Stimulated activated CD8-positive, alpha-beta memory T cell treated with anti-CD3 and anti-CD28 coated beads, Interleukin-4, amount 100 ng/mL, for 1 hour (primary cell): ENCODE data around the gene FGF1.
"Not testable (repeated sequence)": the region's sequence is repeated elsewhere in the genome, so short reads cannot be mapped to it uniquely, and the experiment has no call there.

Experiments
- DNase-seq, 2 donors: peaks; one replicate each; pipeline ENCODE4 v3.0.0-alpha.2; 2020; ENCODE audit warnings: low read depth in 2 of 2, low spot score in 1 of 2

The FGF1 gene

GRCh38 chr5:142671266-142671665 lies 14.6 kb downstream of the FGF1 start:
- no peak for DNase-seq

GRCh38 chr5:142670804-142671203 lies 15.1 kb downstream of the FGF1 start:
- no peak for DNase-seq

- no peak for DNase-seq
These were observed 16.4 kb downstream of the FGF1 start for GRCh38 chr5:142669477-142669876.

GRCh38 chr5:142668336-142668735 lies 17.6 kb downstream of the FGF1 start:
- no peak for DNase-seq

- no peak for DNase-seq
These were observed 18.1 kb downstream of the FGF1 start for GRCh38 chr5:142667831-142668230.

- DNase-seq, result no peak
These were observed 21.3 kb downstream of the FGF1 start for GRCh38 chr5:142664636-142665035.

- DNase-seq, result no peak
These were observed 21.8 kb downstream of the FGF1 start for GRCh38 chr5:142664067-142664466.

GRCh38 chr5:142663246-142663645 lies 22.6 kb downstream of the FGF1 start:
- DNase-seq, result no peak

- DNase-seq, result no peak
These were observed 23.9 kb downstream of the FGF1 start for GRCh38 chr5:142661957-142662356.

GRCh38 chr5:142661143-142661542 lies 24.7 kb downstream of the FGF1 start:
- no peak for DNase-seq

- DNase-seq, result no peak
These were observed 25.2 kb downstream of the FGF1 start for GRCh38 chr5:142660731-142661130.

- no peak for DNase-seq
These were observed 25.7 kb downstream of the FGF1 start for GRCh38 chr5:142660196-142660595.

- no peak for DNase-seq
These were observed 26.5 kb downstream of the FGF1 start for GRCh38 chr5:142659405-142659804.

GRCh38 chr5:142658278-142658677 lies 27.6 kb downstream of the FGF1 start:
- DNase-seq, result no peak

- no peak for DNase-seq
These were observed 28.4 kb downstream of the FGF1 start for GRCh38 chr5:142657446-142657845.

- DNase-seq, result peak; percentile 24 to 37
These were observed 30.3 kb downstream of the FGF1 start for GRCh38 chr5:142655339-142656267.

GRCh38 chr5:142654578-142655058 lies 31.3 kb downstream of the FGF1 start:
- no peak for DNase-seq

- DNase-seq, result no peak
These were observed 32.6 kb downstream of the FGF1 start for GRCh38 chr5:142653321-142653720.

- no peak for DNase-seq
These were observed 33.3 kb downstream of the FGF1 start for GRCh38 chr5:142652563-142652962.

- no peak for DNase-seq
These were observed 35.0 kb downstream of the FGF1 start for GRCh38 chr5:142650881-142651280.

GRCh38 chr5:142650060-142650459 lies 35.8 kb downstream of the FGF1 start:
- no peak for DNase-seq

GRCh38 chr5:142648108-142648507 lies 37.8 kb downstream of the FGF1 start:
- DNase-seq, result not testable (repeated sequence)

- no peak for DNase-seq
These were observed 40.4 kb downstream of the FGF1 start for GRCh38 chr5:142645456-142645855.
